Measurements from ENCODE around the gene RSU1.

Gene RSU1

DNA sequence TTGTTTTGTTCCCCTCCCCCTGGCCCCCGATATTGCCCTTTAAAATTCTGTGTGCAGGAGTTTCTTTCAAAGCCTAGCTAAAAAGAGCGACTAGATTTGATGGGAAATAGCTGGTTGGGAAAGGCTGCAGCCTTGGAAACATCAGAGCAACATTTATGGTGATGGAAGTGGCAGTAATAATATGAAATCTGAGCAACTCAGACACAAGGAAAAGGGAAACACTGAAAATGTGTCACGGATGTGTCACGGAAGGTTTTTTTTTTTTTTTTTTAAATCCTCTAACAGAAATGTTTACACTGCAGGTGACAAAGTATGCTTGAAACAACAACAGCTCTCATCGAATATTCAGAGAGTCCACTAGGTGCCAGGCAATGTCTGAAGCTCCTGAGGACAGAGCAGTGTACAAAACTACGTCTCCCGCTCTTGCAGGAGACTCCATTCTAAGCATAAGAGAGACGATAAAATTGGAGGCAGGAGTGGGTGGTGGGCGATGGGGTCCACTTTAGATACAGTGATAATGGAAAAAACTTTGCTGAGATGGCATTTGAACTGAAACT, 143.0 kb downstream of the RSU1 start:
- DNase-seq (ENCODE audit: low spot score), result no peak

GRCh38 chr10:16673443-16673842, 143.8 kb downstream of the RSU1 start:
- DNase-seq (ENCODE audit: low spot score), result no peak

- no peak for DNase-seq (ENCODE audit: low spot score)
These were observed 153.8 kb downstream of the RSU1 start for GRCh38 chr10:16663444-16663843.

DNA sequence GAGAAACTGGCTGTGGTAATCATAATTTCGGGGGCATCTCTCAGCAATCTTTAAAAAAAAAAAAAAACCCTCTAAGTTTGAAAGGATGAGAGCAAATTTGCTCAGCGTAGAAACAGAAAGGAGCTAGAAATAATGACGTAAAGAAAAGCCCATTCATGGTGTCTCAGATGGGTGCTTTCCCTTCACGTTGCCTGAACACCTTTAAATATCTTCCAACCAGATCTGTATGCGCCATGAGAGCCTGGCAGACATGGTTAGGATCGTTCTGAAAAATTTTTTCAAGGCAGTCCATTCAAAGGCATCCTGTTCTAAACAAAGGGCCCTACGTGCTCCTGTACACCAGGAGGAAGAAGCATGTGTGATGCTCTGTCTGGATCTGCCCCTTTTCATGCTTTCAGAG, 154.3 kb downstream of the RSU1 start:
- DNase-seq (ENCODE audit: low spot score), result no peak

- no peak for DNase-seq (ENCODE audit: low spot score)
These were observed 160.3 kb downstream of the RSU1 start for GRCh38 chr10:16656895-16657294.

- no peak for DNase-seq (ENCODE audit: low spot score)
These were observed 164.0 kb downstream of the RSU1 start for GRCh38 chr10:16653224-16653623.

DNA sequence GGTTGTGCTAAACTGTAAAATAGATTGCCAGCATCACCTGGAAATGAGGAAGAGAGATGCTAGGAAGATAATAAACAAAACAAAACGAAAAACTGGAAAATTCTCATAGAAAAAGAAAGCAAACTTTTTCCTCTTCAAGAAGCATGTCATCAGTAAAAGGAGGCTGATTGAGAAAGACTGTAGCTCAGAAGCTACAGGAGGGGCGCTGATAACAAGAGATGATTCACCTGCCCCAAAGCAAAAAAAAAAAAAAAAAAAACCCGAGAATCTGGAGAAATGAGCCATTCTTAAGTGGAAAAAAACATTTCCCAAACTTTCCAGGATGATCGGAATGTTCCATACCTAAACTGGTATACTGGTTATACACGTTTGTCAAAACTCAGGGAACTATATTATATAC, 165.1 kb downstream of the RSU1 start:
- DNase-seq (ENCODE audit: low spot score), result no peak

DNA sequence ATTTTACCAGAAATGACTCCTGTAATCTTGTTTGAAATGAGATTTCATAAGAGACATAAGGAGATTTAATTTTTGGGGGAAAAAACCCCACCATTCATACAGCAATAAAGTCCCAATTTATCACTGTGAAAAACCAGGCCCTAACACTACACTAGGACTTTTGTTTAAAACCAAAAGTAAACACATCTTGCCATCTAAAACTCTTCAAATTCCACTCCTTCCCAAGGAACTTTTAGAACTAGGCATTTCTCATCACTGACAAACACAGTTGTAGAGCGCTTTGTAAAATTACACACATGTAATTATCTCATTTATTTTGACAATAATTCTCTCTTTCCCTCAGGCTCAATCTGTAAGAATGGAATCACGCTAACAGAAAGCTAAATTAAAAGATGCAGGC, 167.5 kb downstream of the RSU1 start:
- no peak for DNase-seq (ENCODE audit: low spot score)

DNA sequence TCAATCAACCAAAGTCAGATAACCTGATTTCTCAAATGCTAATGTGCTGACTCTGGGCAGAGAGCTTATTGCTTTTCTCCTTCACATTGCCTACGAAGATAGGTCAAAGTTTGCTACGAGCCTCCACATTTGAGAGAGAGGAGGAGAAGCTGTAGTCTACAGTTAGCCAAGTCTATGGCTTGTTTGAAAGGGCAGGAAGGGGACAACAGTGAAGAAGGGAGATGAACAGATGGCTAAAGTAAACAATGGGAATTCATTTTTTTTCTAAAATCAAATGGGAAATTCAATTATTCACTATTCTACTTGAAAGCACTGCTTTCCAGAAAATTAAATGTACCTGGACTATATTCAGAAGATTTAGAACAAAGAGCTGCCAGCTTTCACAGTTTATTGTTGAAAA, 168.9 kb downstream of the RSU1 start:
- no peak for DNase-seq (ENCODE audit: low spot score)

- no peak for DNase-seq (ENCODE audit: low spot score)
These were observed 170.8 kb downstream of the RSU1 start for GRCh38 chr10:16646181-16647059.

DNA sequence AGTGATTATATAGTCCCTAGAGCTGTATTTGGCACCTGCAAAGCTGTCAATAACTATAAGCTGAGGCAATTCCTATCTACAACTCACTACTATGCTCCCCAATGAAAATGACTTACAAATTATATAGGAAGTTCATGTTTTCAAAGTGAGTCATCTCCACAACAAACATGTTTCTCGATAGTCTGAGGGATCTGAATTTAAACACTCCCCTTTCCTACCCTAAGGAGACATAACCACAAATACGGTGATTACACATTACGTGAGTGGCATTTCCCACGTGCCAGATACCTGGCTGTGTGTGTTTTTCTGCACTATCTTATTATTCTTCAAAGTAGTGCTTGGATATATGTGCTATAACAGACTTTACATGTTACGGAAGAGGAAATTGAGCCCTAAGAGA, 173.1 kb downstream of the RSU1 start:
- no peak for DNase-seq (ENCODE audit: low spot score)

DNA sequence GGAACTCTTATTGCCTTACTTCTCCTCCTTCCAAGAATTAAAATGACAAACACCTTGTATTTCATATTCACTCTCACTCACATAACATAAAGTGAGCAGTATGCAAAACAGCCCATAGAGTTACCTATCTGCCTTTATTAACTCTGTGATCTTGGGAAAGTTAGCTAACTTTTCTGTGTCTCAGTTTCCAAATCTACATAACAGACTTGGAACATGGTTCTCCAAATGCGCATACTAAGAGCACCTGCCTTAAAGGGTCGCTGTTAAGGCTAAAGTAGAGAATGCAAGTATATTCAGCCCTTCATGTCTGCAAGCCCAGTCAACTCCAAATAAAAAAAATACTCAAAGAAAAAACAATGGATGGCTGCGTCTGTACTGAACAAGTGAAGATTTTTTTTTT, 173.7 kb downstream of the RSU1 start:
- DNase-seq (ENCODE audit: low spot score), result no peak

DNA sequence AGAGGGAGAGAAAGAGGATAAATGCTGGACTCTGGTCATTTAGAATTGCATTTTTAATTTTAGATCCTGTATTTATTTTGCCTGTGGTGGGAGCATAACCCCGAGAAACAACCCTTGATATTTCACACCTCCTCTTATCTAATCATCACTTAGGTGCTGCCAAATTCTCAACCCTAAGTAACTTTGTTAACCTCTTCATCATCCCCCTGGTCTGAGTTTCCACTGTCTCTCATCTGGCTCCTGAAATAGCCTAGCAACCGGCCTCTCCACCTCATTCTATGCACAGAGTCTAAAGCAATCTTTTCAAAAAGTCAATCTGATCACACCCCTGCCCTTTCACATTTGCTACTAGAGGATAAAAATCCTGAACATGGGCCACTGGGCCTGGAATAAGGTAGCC, 177.1 kb downstream of the RSU1 start:
- no peak for DNase-seq (ENCODE audit: low spot score)

- DNase-seq (ENCODE audit: low spot score), result no peak
These were observed 177.8 kb downstream of the RSU1 start for GRCh38 chr10:16639471-16639870.

GRCh38 chr10:16632996-16633395, 184.2 kb downstream of the RSU1 start:
- no peak for DNase-seq (ENCODE audit: low spot score)

GRCh38 chr10:16626697-16627096, 190.5 kb downstream of the RSU1 start:
- DNase-seq (ENCODE audit: low spot score), result no peak

GRCh38 chr10:16612981-16613355, 204.3 kb downstream of the RSU1 start:
- no peak for DNase-seq (ENCODE audit: low spot score)

- DNase-seq (ENCODE audit: low spot score), result no peak
These were observed 204.9 kb downstream of the RSU1 start for GRCh38 chr10:16612115-16612980.

DNA sequence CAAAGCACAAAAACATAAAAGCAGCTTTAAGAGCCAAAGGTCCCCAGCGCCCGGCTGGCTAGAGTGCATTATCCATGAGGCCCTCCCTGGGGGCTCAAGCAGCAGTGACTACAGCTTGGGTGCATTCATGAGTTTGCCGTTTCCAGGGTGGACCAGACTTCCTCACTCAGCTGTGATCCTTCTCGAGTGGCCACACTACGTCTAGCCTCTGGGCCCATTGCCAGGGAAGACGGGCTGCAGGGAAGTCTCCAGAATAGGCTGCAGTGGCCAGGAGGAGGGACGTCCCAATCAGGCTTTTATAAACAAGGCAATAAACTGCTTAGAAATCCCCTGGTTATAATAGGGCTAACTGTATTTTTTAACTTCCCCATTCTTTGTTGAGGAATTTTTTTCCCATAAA, 206.2 kb downstream of the RSU1 start:
- DNase-seq (ENCODE audit: low spot score), result no peak

- no peak for DNase-seq (ENCODE audit: low spot score)
These were observed 208.0 kb downstream of the RSU1 start for GRCh38 chr10:16609211-16609610.

- no peak for DNase-seq (ENCODE audit: low spot score)
These were observed 210.3 kb downstream of the RSU1 start for GRCh38 chr10:16606923-16607322.

DNA sequence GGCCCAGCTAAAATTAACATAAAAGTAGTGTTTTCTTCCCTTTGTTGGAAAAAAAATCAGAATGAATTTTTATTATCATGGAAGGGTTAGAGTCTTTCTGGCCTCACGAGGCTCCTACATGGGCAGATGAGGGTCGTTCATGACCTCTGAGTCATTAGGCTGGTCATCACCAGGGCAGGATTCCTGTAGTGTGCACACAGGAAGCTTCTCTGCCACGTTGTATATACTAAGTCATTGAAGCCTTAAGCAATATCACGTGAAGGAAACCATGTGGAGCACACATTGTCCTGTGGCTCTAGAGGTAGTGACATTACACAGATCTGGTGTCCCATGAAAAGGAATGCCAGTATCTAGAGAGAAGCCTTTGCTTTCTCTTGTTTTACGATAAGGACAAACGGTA, 210.8 kb downstream of the RSU1 start:
- DNase-seq (ENCODE audit: low spot score), result no peak

GRCh38 chr10:16603308-16603707, 213.9 kb downstream of the RSU1 start:
- DNase-seq (ENCODE audit: low spot score), result no peak
